ENCODE results near the gene POLR1E.

GRCh38 chr9:37498457-37498856 is 12.7 kb downstream of the POLR1E start:
- TF ChIP-seq SP1 (IDR thresholded peaks at IDR 0.05; ENCODE audit: low read depth, low read length), result no peak
- TF ChIP-seq POLR2A (IDR thresholded peaks at IDR 0.05; ENCODE audit: control extremely low read depth in 1 of 2, low read depth in 2 of 2, low read length in 2 of 2), result no peak
- no peak for TF ChIP-seq EP300 (IDR thresholded peaks at IDR 0.05; ENCODE audit: borderline replicate concordance in 1 of 2, low read depth in 2 of 2, low read length in 2 of 2)
- no peak for TF ChIP-seq EZH2 (IDR thresholded peaks at IDR 0.05; ENCODE audit: low read depth, low read length, severe bottlenecking)
- no peak for TF ChIP-seq POU5F1 (IDR thresholded peaks at IDR 0.05; ENCODE audit: low read depth, low read length)
- no peak for TF ChIP-seq CTCF (IDR thresholded peaks at IDR 0.05; ENCODE audit: control extremely low read depth in 1 of 3, insufficient read depth in 1 of 3, low read depth in 1 of 3, low read length in 3 of 3)
- no peak for TF ChIP-seq EGR1 (IDR thresholded peaks at IDR 0.05; ENCODE audit: borderline replicate concordance, low read depth, low read length)
- TF ChIP-seq CBX5 (IDR thresholded peaks at IDR 0.05; ENCODE audit: low read depth, low read length), result no peak
- TF ChIP-seq TCF12 (IDR thresholded peaks at IDR 0.05; ENCODE audit: low read depth, low read length), result no peak
- TF ChIP-seq SAP30 (IDR thresholded peaks at IDR 0.05; ENCODE audit: insufficient read depth, insufficient replicate concordance, low read length), result no peak

Measured in H1 (cell line).